GM23338 (cell line): ENCODE measurements around the gene EIF4A3. TPM values are rescaled to one million over a fixed set of nuclear protein-coding genes. Genes with fewer than 3 reads are reported as not detected.

Experiments
- ATAC-seq: fragments of 200-7000 bp; cut with Tn5 transposase; 3 replicates; pipeline ENCODE4 v1.9.1; 2020
- DNase-seq: peaks from one replicate; pipeline ENCODE4 v3.0.0-alpha.2; 2015; ENCODE audit warnings: low spot score
- H2AFZ ChIP-seq: fragments of 200-600 bp; sonication (generic); 2 replicates; pipeline ENCODE4 v1.8.0; 2016; ENCODE audit warnings: antibody characterized with exemption, mild to moderate bottlenecking, moderate library complexity
- H3F3A ChIP-seq: fragments of 200-600 bp; sonication (generic); replicated peaks from 2 replicates; pipeline ENCODE4 v1.8.0; 2017; ENCODE audit warnings: antibody characterized with exemption, mixed run types, low read depth
- H3K27ac ChIP-seq: fragments of 200-600 bp; sonication (generic); 2 replicates; pipeline ENCODE4 v1.6.1; 2016; ENCODE audit warnings: low read depth
- H3K27me3 ChIP-seq: fragments of 200-600 bp; sonication (generic); 2 replicates; pipeline ENCODE4 v1.8.0; 2016; ENCODE audit warnings: mild to moderate bottlenecking, mixed run types, moderate library complexity; ENCODE audit not compliant: insufficient read depth
- H3K36me3 ChIP-seq: fragments of 200-600 bp; sonication (generic); 2 replicates; pipeline ENCODE4 v1.8.0; 2016; ENCODE audit warnings: mild to moderate bottlenecking; ENCODE audit not compliant: insufficient read depth
- H3K4me1 ChIP-seq: fragments of 200-600 bp; sonication (generic); 2 replicates; pipeline ENCODE4 v1.8.0; 2016; ENCODE audit warnings: mild to moderate bottlenecking, moderate library complexity; ENCODE audit not compliant: insufficient read depth
- H3K4me2 ChIP-seq: fragments of 200-600 bp; sonication (generic); 2 replicates; pipeline ENCODE4 v1.7.1; 2017; ENCODE audit warnings: mixed run types
- H3K4me3 ChIP-seq: fragments of 200-600 bp; sonication (generic); 2 replicates; pipeline ENCODE4 v1.6.1; 2016; ENCODE audit warnings: mixed run types
- H3K79me2 ChIP-seq: fragments of 200-600 bp; sonication (generic); replicated peaks from 2 replicates; pipeline ENCODE4 v1.8.0; 2017; ENCODE audit warnings: mild to moderate bottlenecking; ENCODE audit not compliant: insufficient read depth
- H3K9me2 ChIP-seq: fragments of 200-600 bp; sonication (generic); 2 replicates; pipeline ENCODE4 v1.8.0; 2017; ENCODE audit not compliant: insufficient read depth
- H4K20me1 ChIP-seq: fragments of 200-600 bp; sonication (generic); replicated peaks from 2 replicates; pipeline ENCODE4 v1.8.0; 2017; ENCODE audit warnings: mild to moderate bottlenecking; ENCODE audit not compliant: insufficient read depth
- H3K27ac Mint-ChIP-seq: 2 replicates; pipeline ENCODE4 v1.8.0; 2020; ENCODE audit warnings: inconsistent platforms, mild to moderate bottlenecking, moderate library complexity, mixed read lengths
- H3K27me3 Mint-ChIP-seq: 3 replicates; pipeline ENCODE4 v1.8.0; 2022; ENCODE audit warnings: low read depth, mild to moderate bottlenecking, moderate library complexity, mixed read lengths, inconsistent platforms; ENCODE audit not compliant: insufficient read depth, poor library complexity
- H3K36me3 Mint-ChIP-seq: 3 replicates; pipeline ENCODE4 v1.8.0; 2021; ENCODE audit warnings: low read depth, mild to moderate bottlenecking, inconsistent platforms, moderate library complexity, mixed read lengths
- H3K4me1 Mint-ChIP-seq: 3 replicates; pipeline ENCODE4 v1.8.0; 2020; ENCODE audit warnings: mild to moderate bottlenecking, inconsistent platforms, mixed read lengths
- H3K4me3 Mint-ChIP-seq: 3 replicates; pipeline ENCODE4 v1.8.0; 2021; ENCODE audit warnings: moderate library complexity, mild to moderate bottlenecking, inconsistent platforms, mixed read lengths
- H3K9me3 Mint-ChIP-seq: 3 replicates; pipeline ENCODE4 v1.8.0; 2020; ENCODE audit warnings: moderate library complexity, mild to moderate bottlenecking, inconsistent platforms, mixed read lengths
- CREB1 ChIP-seq: fragments of 250-450 bp; sonication (Bioruptor Pico); IDR thresholded peaks from 2 replicates; pipeline ENCODE4 v1.5.0; 2020; ENCODE audit warnings: low read depth, mild to moderate bottlenecking, moderate library complexity
- CTCF ChIP-seq, 2 experiments: fragments of 200-600 bp in 1 of 2; sonication (generic) in 1 of 2; conservative IDR thresholded peaks; 2 replicates each; pipeline versions ENCODE4 v1.5.1 to v1.6.1; 2016 to 2017; ENCODE audit warnings: antibody characterized with exemption in 2 of 2, low read depth in 2 of 2, mild to moderate bottlenecking in 2 of 2, moderate library complexity in 1 of 2
- ETS1 ChIP-seq: IDR thresholded peaks from 2 replicates; pipeline ENCODE4 v1.6.1; 2016; ENCODE audit warnings: antibody characterized with exemption
- EZH2 ChIP-seq: fragments of 200-600 bp; sonication (generic); IDR thresholded peaks from one replicate; pipeline ENCODE4 v1.8.0; 2017; ENCODE audit warnings: antibody characterized with exemption, mild to moderate bottlenecking, low read depth; ENCODE audit not compliant: unreplicated experiment
- EZH2phosphoT487 ChIP-seq: fragments of 200-600 bp; sonication (generic); IDR thresholded peaks from one replicate; pipeline ENCODE4 v1.8.1; 2018; ENCODE audit warnings: antibody characterized with exemption; ENCODE audit not compliant: unreplicated experiment
- JUNB ChIP-seq: IDR thresholded peaks from one replicate; pipeline ENCODE4 v1.6.1; 2016; ENCODE audit warnings: antibody characterized with exemption; ENCODE audit not compliant: unreplicated experiment
- NANOG ChIP-seq: IDR thresholded peaks from 2 replicates; pipeline ENCODE4 v1.6.1; 2016; ENCODE audit warnings: antibody characterized with exemption, borderline replicate concordance
- POLR2AphosphoS5 ChIP-seq: IDR thresholded peaks from 2 replicates; pipeline ENCODE4 v1.6.1; 2016; ENCODE audit warnings: antibody characterized with exemption, low read depth
- REST ChIP-seq: IDR thresholded peaks from one replicate; pipeline ENCODE4 v1.6.1; 2018; ENCODE audit warnings: antibody characterized with exemption; ENCODE audit not compliant: unreplicated experiment
- STAT1 ChIP-seq: IDR thresholded peaks from one replicate; pipeline ENCODE4 v1.6.1; 2016; ENCODE audit warnings: antibody characterized with exemption; ENCODE audit not compliant: unreplicated experiment
- ZNF114 ChIP-seq: fragments of 250-450 bp; sonication (Bioruptor Pico); IDR thresholded peaks from 2 replicates; pipeline ENCODE4 v1.5.0; 2020; ENCODE audit warnings: mild to moderate bottlenecking, moderate library complexity
- ZNF331 ChIP-seq: fragments of 250-450 bp; sonication (Bioruptor Pico); IDR thresholded peaks from 2 replicates; pipeline ENCODE4 v1.5.0; 2020; ENCODE audit warnings: low read depth, mild to moderate bottlenecking, moderate library complexity
- polyA plus RNA-seq: library from polyadenylated mRNA; unstranded; fragments of >200 nt; fragmentation: Nextera tagmentation; extraction: Ambion mirVana; gene quantifications from 2 replicates; pipeline ENCODE4 v1.2.1, GENCODE V29; 2016
- total RNA-seq: library from RNA; depleted of rRNA; stranded (reverse); fragments of >200 nt; shearing (Covaris generic); gene quantifications from 2 replicates; pipeline ENCODE4 v1.2.3, GENCODE V29; 2014

The EIF4A3 gene
- total and polyA plus RNA-seq, 2 experiments from 2014 or later, result 146 to 156 TPM

GRCh38 chr17:80190716-80191115 is 43.8 kb upstream of the EIF4A3 start (continued):
- TF ChIP-seq ZNF114 (CRISPR knock-in tag) (no peak), ETS1 (no peak), POLR2AphosphoS5 (no peak)

GRCh38 chr17:80189611-80190010 is 42.7 kb upstream of the EIF4A3 start:
- Mint-ChIP-seq H3K27ac (peak overlapping the region; percentile 68; the same call in 1 of the 2 replicates), H3K27me3 (peaks cover 14% of the 10 kb centered on the region), H3K9me3 (no peaks in the 10 kb centered on the region), H3K4me3 (no peak overlapping the region), H3K36me3 (no peaks in the 10 kb centered on the region), H3K4me1 (peaks cover 2% of the 10 kb centered on the region; the same call in 2 of the 3 replicates)
- Histone ChIP-seq H3K27me3 (no peaks in the 10 kb centered on the region), H4K20me1 (no peaks in the 10 kb centered on the region), H3F3A (0 out of 2 replicates have a peak, but pooled peaks cover 3% of the 10 kb centered on the region), H2AFZ (0 out of 2 replicates have a peak overlapping the region, but pooled peaks have one; percentile 7), H3K4me1 (no peaks in the 10 kb centered on the region), H3K36me3 (no peaks in the 10 kb centered on the region), H3K79me2 (no peaks in the 10 kb centered on the region), H3K4me3 (no peak overlapping the region), H3K4me2 (no peak overlapping the region), H3K9me2 (no peaks in the 10 kb centered on the region), H3K27ac (no peak overlapping the region)
- DNase-seq, result no peak
- no peak; the same call in 2 of the 3 replicates for ATAC-seq
- TF ChIP-seq JUNB (no peak), EZH2phosphoT487 (no peak), CREB1 (CRISPR knock-in tag) (no peak), EZH2 (no peak), ETS1 (no peak), NANOG (no peak), STAT1 (no peak), CTCF (conservative IDR thresholded peaks at IDR 0.05; ENCODE audit: low read depth in 2 of 2) (no peak), ZNF331 (CRISPR knock-in tag) (no peak), POLR2AphosphoS5 (no peak), ZNF114 (CRISPR knock-in tag) (no peak), REST (no peak)
